Activated CD4-positive, CD25-positive, alpha-beta regulatory T cell (primary cell): ENCODE measurements around the gene CCL11.
"Not testable (repeated sequence)": the region's sequence is repeated elsewhere in the genome, so short reads cannot be mapped to it uniquely, and the experiment has no call there.

Source experiments
- DNase-seq, 4 experiments: peaks; one replicate each; lab custom pipeline; 2025; lab: John Stamatoyannopoulos, UW

Gene CCL11

GRCh38 chr17:34307110-34307509 is 21.6 kb downstream of the CCL11 start:
- DNase-seq, result no peak

- DNase-seq, result no peak
Measured at GRCh38 chr17:34308371-34308770, 22.8 kb downstream of the CCL11 start.

GRCh38 chr17:34311291-34311690 is 25.7 kb downstream of the CCL11 start:
- no peak for DNase-seq

GRCh38 chr17:34312080-34312479 is 26.5 kb downstream of the CCL11 start:
- no peak for DNase-seq

GRCh38 chr17:34313164-34313563 is 27.6 kb downstream of the CCL11 start:
- no peak for DNase-seq

GRCh38 chr17:34314279-34314678 is 28.7 kb downstream of the CCL11 start:
- DNase-seq, result no peak

GRCh38 chr17:34318474-34318873 is 32.9 kb downstream of the CCL11 start:
- no peak for DNase-seq

GRCh38 chr17:34319039-34319483 is 33.5 kb downstream of the CCL11 start, which contains the start of gene CCL8:
Gene CCL8 (plus strand): TSS chr17:34319435. CDS start chr17:34319502, 67 bp downstream.
- DNase-seq, result no peak

- DNase-seq, result no peak
Measured at GRCh38 chr17:34321964-34322363, 36.4 kb downstream of the CCL11 start.

GRCh38 chr17:34327580-34327979 is 42.0 kb downstream of the CCL11 start:
- not testable (repeated sequence) for DNase-seq

GRCh38 chr17:34337701-34338100 is 52.2 kb downstream of the CCL11 start:
- no peak for DNase-seq
